ENCODE measurements around the gene TAOK3.

Gene TAOK3

GRCh38 chr12:118219772-118220171 is 152.9 kb downstream of the TAOK3 start:
- DNase-seq (ENCODE audit: low read depth in 1 of 2, low spot score in 1 of 2): no peak

- no peak for DNase-seq (ENCODE audit: low read depth in 1 of 2, low spot score in 1 of 2)
These were observed 153.6 kb downstream of the TAOK3 start for GRCh38 chr12:118219106-118219505.

DNA sequence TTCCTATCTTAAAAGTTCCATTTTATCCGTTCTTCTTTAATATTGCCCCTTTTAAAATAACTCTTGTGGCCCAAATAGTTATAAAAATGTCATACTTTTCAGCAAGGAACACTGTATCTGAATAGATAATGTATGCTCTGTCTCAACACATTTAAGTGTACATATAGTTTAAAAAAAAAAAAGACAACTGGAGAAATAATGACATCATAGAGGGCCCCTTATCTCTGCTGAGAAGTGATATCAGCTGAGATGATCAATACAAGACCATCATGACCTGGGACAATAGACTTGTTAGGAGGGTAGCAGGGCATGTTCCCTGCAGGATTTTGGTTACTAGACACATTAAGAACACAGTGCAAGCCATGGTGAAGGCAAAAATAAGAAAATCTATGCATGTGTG is 159.3 kb downstream of the TAOK3 start:
- DNase-seq (ENCODE audit: low read depth in 1 of 2, low spot score in 1 of 2): no peak

- no peak for DNase-seq (ENCODE audit: low read depth in 1 of 2, low spot score in 1 of 2)
These were observed 160.1 kb downstream of the TAOK3 start for GRCh38 chr12:118212606-118213005.

GRCh38 chr12:118206107-118206412 is 166.6 kb downstream of the TAOK3 start:
- DNase-seq (ENCODE audit: low read depth in 1 of 2, low spot score in 1 of 2): no peak

DNA sequence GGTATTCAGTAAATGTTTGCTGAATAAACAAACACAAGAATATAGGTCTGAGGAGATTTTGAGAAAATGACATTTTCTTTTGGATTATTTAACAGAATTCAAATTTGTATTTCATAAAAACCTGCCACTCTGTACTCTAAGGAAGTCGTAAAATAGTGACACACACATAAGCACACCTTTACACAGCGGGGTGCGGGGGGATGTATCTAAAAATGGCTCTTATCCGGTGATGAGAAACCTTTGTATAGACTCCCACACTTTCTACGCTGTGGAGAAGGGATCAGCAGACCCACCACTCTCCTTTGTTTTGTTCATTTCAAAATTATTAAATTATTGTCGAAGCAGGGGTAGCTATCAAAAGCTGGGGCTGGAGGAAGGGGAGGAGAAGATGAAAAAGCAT is 178.7 kb downstream of the TAOK3 start:
- no peak for DNase-seq (ENCODE audit: low read depth in 1 of 2, low spot score in 1 of 2)

DNA sequence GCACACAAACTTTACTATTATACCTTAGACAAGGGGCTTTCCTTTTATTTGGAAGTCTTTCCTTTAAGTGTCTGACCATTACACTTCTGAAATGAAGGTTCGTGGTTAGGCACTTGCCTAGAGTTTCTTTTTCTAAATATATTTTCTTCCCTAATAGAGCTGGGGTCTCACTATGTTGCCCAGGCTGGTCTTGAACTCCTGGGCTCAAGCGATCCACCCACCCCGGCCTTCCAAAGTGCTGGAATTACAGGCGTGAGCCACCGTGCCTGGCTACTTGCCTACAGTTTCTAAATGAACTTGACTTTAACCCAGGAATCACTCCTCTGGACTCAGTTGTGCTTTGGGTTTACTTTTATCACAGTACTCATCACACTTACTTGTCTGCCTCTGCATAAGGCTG is 179.2 kb downstream of the TAOK3 start:
- DNase-seq (ENCODE audit: low read depth in 1 of 2, low spot score in 1 of 2): no peak

- DNase-seq (ENCODE audit: low read depth in 1 of 2, low spot score in 1 of 2): no peak
These were observed 182.4 kb downstream of the TAOK3 start for GRCh38 chr12:118190266-118190665.

GRCh38 chr12:118189741-118190191 is 182.9 kb downstream of the TAOK3 start:
- no peak for DNase-seq (ENCODE audit: low read depth in 1 of 2, low spot score in 1 of 2)

GRCh38 chr12:118188690-118189371 is 183.9 kb downstream of the TAOK3 start:
- DNase-seq (ENCODE audit: low read depth in 1 of 2, low spot score in 1 of 2): no peak

GRCh38 chr12:118187751-118188435 is 184.8 kb downstream of the TAOK3 start:
- DNase-seq (ENCODE audit: low read depth in 1 of 2, low spot score in 1 of 2): no peak

DNA sequence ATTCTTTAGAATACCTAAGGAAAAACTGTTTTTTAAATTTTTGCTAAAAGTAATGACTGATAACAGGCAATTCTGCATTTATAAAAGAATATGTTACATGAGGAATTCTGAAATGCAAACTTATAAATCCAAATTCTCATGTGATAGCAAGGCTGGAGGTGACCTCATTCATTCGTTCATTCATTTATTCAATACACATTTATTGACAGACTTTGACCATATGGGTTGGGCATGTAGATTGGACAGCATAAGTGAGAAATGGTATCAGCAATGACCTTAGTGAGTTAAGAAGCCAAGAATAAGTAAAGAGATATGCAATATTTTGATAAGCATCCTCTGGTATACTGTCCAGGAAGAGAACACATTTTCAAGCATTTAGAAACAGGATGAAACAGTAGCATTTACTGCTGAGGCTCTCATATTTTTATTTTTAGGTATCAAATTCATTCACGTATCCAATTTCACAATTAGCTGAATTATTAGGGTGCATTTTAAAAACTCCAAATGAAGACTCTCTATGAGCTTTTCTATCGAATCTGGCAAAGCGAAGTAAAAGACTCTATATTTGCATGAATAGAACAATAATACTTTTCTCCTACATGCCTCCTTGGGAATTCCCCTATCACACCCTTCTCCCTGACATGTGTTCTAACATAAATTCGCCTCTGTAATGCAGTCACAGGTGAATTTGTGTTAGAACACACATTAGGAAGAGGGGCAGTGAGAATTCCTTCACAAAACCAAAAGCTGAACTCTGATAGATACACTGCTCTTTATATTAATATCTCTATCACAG is 186.9 kb downstream of the TAOK3 start:
- no peak for DNase-seq (ENCODE audit: low read depth in 1 of 2, low spot score in 1 of 2)

DNA sequence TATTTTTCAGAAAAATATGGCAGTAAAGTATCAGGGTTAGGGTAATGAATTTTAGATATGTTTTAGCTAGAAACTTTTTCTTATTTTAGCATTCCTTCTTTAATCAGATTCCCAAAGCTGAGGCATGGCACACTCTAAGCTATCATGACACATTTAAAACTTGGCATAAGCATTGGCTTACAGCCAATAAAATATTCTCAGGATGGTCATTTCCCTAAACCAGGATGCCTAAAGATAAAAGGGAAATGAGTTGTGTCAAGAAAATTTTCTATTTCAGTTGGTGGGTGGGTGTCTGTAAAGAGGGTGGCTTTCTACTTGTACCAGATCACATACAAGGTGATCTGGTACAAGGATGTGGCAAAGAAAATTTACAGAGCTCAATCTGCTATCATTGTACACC is 189.0 kb downstream of the TAOK3 start:
- no peak for DNase-seq (ENCODE audit: low read depth in 1 of 2, low spot score in 1 of 2)

DNA sequence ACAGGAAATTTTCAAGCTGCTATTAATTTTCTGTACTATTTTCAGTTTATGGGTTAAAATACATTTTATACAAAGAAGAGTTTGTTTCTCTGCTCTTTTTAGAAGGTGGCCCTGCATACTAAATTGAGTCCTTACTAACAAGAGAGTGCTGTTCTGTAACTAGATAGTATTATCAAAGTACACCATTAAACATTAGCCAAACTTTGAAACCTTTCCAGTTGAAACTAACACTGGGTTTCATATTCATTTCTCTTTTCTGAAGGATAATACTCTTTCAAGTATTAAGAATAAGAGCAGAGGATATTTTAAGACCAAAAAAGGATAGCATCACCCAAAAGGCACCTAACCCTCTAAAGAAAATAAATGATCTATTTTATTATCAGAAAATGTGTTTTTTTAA is 189.6 kb downstream of the TAOK3 start:
- DNase-seq (ENCODE audit: low read depth in 1 of 2, low spot score in 1 of 2): no peak

GRCh38 chr12:118175823-118176447 is 196.8 kb downstream of the TAOK3 start:
- no peak for DNase-seq (ENCODE audit: low read depth in 1 of 2, low spot score in 1 of 2)

GRCh38 chr12:118166946-118167345 is 205.8 kb downstream of the TAOK3 start:
- DNase-seq (ENCODE audit: low read depth in 1 of 2, low spot score in 1 of 2): no peak

GRCh38 chr12:118164798-118165486 is 207.8 kb downstream of the TAOK3 start:
- DNase-seq (ENCODE audit: low read depth in 1 of 2, low spot score in 1 of 2): no peak

- DNase-seq (ENCODE audit: low read depth in 1 of 2, low spot score in 1 of 2): no peak
These were observed 212.2 kb downstream of the TAOK3 start for GRCh38 chr12:118160536-118160935.

DNA sequence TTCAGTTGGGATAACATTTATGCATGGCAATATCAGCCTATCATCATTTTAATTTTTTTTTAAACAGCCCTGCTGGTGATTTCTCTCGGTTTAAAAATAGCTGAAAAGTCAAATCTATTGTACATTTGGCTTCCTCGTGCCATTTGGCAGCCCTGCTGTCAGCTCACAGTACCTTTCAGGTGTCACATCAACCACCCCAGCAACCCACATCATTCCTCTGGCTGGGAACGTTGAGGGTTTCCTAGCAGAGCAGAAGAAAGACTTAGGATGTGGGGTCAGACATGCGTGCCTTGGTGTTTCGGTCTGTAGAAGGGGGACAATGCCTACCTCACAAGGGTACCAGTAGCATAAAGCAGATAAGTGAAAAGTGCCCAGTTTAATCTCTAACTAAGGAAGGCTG is 221.0 kb downstream of the TAOK3 start:
- DNase-seq (ENCODE audit: low read depth in 1 of 2, low spot score in 1 of 2): no peak

GRCh38 chr12:118150625-118151024 is 222.1 kb downstream of the TAOK3 start:
- DNase-seq (ENCODE audit: low read depth in 1 of 2, low spot score in 1 of 2): no peak

- no peak for DNase-seq (ENCODE audit: low read depth in 1 of 2, low spot score in 1 of 2)
These were observed 224.4 kb downstream of the TAOK3 start for GRCh38 chr12:118148287-118148686.

Measured in activated T-helper 1 cell treated with anti-CD3 and anti-CD28 coated beads, Interleukin-2, amount 50 U/mL, for 16 hours (primary cell).